Tibial nerve (tissue), 4 donors: ENCODE data around the gene PHTF2.

ENCODE experiments used
- EP300 ChIP-seq, 2 donors: sonication (generic); formaldehyde crosslinking; IDR thresholded peaks; one replicate each; pipeline ENCODE4 v1.6.1; 2017; ENCODE audit warnings: antibody characterized with exemption in 2 of 2, mild to moderate bottlenecking in 1 of 2
- POLR2A ChIP-seq, 2 donors: fragments of 450-650 bp; IDR thresholded peaks; one replicate each; pipeline ENCODE4 v1.6.1; 2017; ENCODE audit warnings: antibody characterized with exemption in 2 of 2, mild to moderate bottlenecking in 2 of 2, moderate library complexity in 2 of 2
- TF ChIP-seq, protein P1 (sequence below), 5 experiments: fragments of 200-600 bp in 3 of 5; fragments of 450-650 bp in 2 of 5; sonication (generic) in 3 of 5; IDR thresholded peaks; one replicate each; pipeline ENCODE4 v1.5.1; 2016 to 2019; ENCODE audit warnings: antibody characterized with exemption in 5 of 5, mild to moderate bottlenecking in 3 of 5, moderate library complexity in 2 of 5

DNA sequence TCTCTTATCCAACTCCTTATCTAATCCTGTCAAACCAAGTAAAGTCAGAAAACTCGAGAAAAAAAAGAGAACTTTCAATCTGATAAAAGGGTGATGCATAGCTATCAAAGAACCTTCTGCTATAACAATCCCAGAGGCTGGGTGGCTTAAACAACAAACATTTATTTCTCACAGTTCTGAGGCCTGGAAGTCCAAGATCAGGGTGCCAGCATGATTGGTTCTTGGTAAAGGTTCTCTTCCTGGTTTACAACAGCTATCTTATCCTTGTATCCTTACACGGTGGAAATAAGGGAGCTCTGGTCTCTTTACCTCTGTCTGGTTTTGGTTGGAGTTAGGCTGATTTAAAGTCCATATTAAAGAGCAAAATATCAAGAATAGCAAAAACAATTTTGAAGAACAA lies 131.9 kb downstream of the PHTF2 start:
- TF ChIP-seq POLR2A (IDR thresholded peaks at IDR 0.05) (no peak), EP300 (IDR thresholded peaks at IDR 0.05) (no peak)
- TF ChIP-seq, protein P1, sequence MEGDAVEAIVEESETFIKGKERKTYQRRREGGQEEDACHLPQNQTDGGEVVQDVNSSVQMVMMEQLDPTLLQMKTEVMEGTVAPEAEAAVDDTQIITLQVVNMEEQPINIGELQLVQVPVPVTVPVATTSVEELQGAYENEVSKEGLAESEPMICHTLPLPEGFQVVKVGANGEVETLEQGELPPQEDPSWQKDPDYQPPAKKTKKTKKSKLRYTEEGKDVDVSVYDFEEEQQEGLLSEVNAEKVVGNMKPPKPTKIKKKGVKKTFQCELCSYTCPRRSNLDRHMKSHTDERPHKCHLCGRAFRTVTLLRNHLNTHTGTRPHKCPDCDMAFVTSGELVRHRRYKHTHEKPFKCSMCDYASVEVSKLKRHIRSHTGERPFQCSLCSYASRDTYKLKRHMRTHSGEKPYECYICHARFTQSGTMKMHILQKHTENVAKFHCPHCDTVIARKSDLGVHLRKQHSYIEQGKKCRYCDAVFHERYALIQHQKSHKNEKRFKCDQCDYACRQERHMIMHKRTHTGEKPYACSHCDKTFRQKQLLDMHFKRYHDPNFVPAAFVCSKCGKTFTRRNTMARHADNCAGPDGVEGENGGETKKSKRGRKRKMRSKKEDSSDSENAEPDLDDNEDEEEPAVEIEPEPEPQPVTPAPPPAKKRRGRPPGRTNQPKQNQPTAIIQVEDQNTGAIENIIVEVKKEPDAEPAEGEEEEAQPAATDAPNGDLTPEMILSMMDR (IDR thresholded peaks at IDR 0.05), result no peak
